Measurements from ENCODE around the gene CEP78.

Gene CEP78

DNA sequence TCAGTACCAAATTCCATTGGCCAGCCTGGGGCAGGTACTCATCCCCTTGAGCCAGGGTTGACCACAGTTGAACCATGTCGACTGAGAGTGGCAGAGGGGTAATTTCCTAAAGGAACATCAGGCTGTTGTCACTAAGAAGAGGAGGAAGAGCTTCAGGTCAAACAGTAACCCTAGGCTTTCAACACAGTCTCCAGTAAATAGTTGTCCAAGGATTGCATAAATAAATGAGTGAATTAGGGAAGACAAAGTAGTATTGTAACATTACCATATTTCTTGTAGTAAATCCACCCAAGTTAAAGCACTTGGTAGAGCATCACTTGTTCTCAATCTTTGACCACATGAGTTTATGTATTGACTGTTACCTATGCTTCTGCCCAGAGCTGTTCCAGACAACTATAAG is 68.5 kb downstream of the CEP78 start:
- in situ Hi-C loops (cut with MboI; ENCODE audit: low sequenced_read_pairs), result no loop called here

- in situ Hi-C loops (cut with MboI; ENCODE audit: low sequenced_read_pairs), result no loop called here
Observed at GRCh38 chr9:78306222-78307076, 70.6 kb downstream of the CEP78 start.

GRCh38 chr9:78307360-78307759 is 71.5 kb downstream of the CEP78 start:
- in situ Hi-C loops (cut with MboI; ENCODE audit: low sequenced_read_pairs), result no loop called here

- in situ Hi-C loops (cut with MboI; ENCODE audit: low sequenced_read_pairs), result no loop called here
Observed at GRCh38 chr9:78309066-78309465, 73.2 kb downstream of the CEP78 start.

DNA sequence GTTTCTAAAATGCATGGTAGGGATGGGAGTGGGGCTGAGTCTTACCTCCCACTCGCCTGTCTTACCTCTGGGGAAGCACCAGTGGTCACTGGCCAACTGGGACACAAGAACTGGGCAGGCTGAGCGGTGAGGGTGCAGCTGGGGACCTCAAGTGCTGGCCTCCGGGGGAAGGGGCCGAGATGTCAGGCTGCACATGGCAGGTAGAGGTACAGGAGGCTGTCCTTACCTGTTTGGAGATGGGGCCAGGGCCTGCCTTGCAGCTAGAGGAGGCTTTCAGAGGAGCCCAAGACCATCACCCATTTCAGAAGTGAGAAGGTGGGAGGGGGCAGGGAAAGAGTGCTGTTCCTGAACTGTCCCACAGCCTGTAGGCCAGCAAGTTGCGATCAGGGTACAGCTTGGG is 75.2 kb downstream of the CEP78 start:
- in situ Hi-C loops (cut with MboI; ENCODE audit: low sequenced_read_pairs), result no loop called here

- in situ Hi-C loops (cut with MboI; ENCODE audit: low sequenced_read_pairs), result no loop called here
Observed at GRCh38 chr9:78311886-78312524, 76.1 kb downstream of the CEP78 start.

DNA sequence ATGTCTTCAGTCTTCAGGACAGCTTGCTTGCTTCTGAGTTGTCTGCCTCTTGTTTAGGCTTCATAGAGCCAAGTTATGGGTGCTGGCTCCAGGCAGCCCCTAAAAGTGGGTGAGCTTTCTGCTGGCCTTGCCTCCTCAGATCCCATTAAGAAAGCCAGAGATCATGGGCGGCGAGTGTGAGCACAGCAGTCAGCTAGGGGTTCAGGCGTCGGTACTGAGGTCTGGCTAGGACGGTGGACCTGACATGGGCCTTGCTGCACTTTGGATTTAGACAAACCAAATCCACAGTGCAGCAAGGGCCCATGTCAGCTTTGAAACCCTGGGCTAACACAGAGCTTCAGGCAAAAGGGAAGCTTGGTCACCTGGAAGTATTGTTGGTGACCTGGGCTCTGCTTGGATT is 78.7 kb downstream of the CEP78 start:
- in situ Hi-C loops (cut with MboI; ENCODE audit: low sequenced_read_pairs), result no loop called here

DNA sequence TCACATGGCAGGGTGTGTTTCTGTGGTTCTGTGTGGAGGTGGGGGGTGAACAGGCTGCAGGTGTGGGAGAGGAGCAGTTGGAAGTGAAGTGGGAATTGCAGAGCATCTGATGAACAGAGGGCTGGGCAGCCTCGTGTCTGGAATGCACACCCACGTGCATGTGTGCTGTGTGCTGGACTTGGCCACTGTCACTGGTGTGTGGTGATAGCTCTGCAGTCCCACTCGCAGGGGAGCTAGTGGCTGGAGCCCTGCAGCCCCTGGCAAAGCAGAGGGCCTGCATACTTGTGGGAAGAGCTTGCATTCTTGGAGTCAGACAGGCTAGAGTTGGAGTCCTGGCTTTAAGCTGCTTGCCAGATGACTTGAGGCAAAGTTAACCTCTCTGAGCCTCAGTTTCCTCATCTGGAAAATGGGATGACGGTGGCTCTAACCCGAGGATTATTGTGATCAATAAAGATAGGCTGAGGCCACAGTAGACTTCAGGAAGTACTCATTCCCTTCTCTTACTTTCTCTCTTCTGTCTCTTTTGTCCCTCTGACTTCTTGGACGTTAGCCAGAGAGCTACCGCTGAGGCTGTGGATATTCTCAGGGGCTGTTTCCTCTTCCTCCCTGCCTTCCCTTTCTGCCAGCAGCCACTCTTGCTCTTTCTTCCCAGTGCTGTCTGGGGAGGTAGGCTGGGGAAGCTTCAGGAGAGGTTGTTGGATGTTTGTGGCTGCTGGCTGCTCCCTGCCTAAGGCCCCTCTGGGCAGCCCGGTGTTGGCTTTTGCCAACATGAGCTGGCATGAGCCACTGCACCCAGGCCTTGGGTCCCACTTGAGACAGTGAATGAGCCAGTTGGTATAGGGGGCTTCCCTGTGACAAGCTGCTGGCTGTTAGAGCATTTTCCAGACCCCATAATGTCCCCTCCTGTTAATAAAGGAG is 79.3 kb downstream of the CEP78 start:
- in situ Hi-C loops (cut with MboI; ENCODE audit: low sequenced_read_pairs), result no loop called here

- in situ Hi-C loops (cut with MboI; ENCODE audit: low sequenced_read_pairs), result no loop called here
Observed at GRCh38 chr9:78316166-78316892, 80.5 kb downstream of the CEP78 start.

GRCh38 chr9:78319197-78320029 is 83.5 kb downstream of the CEP78 start:
- in situ Hi-C loops (cut with MboI; ENCODE audit: low sequenced_read_pairs), result no loop called here

DNA sequence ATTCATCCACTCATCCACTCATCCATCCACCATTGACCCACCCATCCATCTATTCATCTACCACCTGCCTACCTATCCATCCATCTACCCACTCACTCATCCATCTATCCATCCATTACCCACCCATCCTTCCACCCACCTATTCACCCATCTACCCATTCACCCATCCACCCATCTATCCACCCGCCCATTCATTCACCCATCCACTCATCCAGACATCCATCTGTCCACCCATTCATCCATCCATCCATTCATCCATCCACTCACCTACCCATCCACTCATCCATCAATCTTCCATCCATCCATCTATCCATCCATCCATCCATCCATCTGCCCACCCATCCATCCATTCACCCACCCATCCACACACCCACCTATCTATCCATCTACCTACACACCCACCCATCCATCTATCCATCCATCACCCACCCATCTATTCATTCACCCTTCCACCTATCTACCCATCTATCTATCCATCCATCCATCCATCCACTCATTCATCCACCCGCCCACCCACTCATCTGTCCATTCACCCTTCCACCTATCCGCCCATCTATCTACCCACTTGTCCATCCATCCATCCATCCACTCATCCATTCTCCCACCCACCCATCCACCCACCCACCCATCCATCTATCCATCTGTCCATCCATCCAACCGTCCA is 84.3 kb downstream of the CEP78 start:
- in situ Hi-C loops (cut with MboI; ENCODE audit: low sequenced_read_pairs), result no loop called here

DNA sequence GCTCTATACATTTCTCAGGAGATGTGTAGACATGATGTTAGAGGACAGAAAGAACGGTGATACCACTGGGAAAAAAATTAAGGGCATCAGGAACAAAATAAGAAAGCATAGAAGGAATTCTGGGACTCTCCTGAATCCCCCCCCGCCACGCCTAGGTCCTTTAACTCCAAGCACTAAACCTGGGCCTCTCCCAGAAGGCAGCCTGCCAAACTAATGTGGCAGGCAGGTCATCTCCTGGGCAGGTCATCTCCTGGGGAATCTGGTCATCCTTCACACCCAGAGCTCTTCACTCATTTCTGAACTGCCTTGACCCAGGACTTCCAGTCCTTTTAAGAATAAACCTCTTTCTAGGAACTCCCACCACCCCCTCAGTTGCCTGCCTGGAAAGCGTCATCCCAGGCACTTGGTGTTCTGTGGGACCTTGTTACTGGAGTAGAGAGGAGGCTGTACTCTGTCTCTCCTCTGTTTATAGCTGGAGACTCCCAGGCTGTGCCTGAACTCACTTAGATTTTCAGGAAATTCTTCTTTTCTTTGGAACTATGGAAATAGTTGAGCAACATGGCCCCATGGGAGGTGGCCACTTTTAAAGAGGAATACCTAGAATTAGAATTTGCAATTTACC is 85.1 kb downstream of the CEP78 start:
- in situ Hi-C loops (cut with MboI; ENCODE audit: low sequenced_read_pairs), result no loop called here

- in situ Hi-C loops (cut with MboI; ENCODE audit: low sequenced_read_pairs), result no loop called here
Observed at GRCh38 chr9:78321505-78321904, 85.6 kb downstream of the CEP78 start.

GRCh38 chr9:78324068-78324650 is 88.3 kb downstream of the CEP78 start:
- in situ Hi-C loops (cut with MboI; ENCODE audit: low sequenced_read_pairs), result no loop called here

DNA sequence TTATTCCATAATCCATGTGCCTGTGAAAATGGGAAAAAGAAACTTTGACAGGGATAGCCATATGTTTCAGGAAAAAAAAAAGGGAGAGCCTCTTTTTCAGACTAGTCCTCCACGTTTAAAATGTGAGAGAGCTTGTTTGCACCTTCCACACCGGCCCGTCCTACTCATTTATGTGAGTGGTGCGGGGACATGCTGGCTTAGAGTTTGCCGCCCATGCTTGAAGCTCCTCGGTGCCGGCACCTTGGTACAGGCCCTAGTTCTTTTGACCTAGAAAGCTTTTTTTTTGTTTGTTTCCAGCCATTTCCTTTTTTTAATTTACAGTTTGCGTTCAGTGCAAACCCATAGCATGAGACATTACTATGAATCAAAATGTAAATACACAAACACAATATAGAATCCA is 88.8 kb downstream of the CEP78 start:
- in situ Hi-C loops (cut with MboI; ENCODE audit: low sequenced_read_pairs), result no loop called here

DNA sequence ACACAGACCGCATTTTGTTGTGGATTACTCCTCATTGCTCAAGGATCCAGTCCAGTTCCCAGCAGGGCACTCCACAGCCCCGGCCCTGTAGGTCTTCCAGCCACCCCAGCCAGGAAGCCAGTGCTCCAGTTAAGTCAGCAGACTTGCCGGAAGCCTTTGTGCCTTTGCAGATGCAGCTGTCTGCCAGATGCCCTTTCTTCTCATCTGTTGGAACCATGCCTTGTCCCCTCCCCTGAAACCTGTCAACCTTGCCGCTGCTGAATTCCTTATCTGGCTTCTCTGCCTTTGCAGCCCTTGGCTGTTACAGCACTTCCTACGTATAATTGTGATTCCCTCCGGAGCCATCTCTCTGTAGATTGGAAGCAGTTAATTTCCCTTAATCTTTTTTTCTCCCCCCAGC is 89.5 kb downstream of the CEP78 start:
- in situ Hi-C loops (cut with MboI; ENCODE audit: low sequenced_read_pairs), result no loop called here

- in situ Hi-C loops (cut with MboI; ENCODE audit: low sequenced_read_pairs), result no loop called here
Observed at GRCh38 chr9:78325846-78326360, 90.0 kb downstream of the CEP78 start.

GRCh38 chr9:78326564-78326963 is 90.7 kb downstream of the CEP78 start:
- in situ Hi-C loops (cut with MboI; ENCODE audit: low sequenced_read_pairs), result no loop called here
